Bronchial epithelial cell (primary cell): ENCODE results near the gene HBP1. TPM values are rescaled to one million over a fixed set of nuclear protein-coding genes. Genes with fewer than 3 reads are reported as not detected.

Source experiments
- DNase-seq: peaks from one replicate; pipeline ENCODE4 v3.0.0-alpha.2; 2010; ENCODE audit warnings: low read depth
- FAIRE-seq: peaks from 2 replicates; lab custom pipeline; 2011; peaks lifted over from hg19 to GRCh38; lab: Jason Lieb, UNC
- H3K27me3 ChIP-seq: 2 replicates; pipeline ENCODE4 v1.5.1; 2011; ENCODE audit warnings: low read length; ENCODE audit not compliant: control insufficient read depth, insufficient read depth
- H3K36me3 ChIP-seq: 2 replicates; pipeline ENCODE4 v1.5.1; 2011; ENCODE audit warnings: low read length; ENCODE audit not compliant: control insufficient read depth, insufficient read depth
- H3K4me3 ChIP-seq: 2 replicates; pipeline ENCODE4 v1.5.1; 2011; ENCODE audit warnings: mild to moderate bottlenecking, low read depth, low read length, control low read depth
- CTCF ChIP-seq: IDR thresholded peaks from 2 replicates; pipeline ENCODE4 v1.5.1; 2011; ENCODE audit warnings: mild to moderate bottlenecking, moderate library complexity, low read length, control low read depth, inconsistent platforms; ENCODE audit not compliant: insufficient read depth, severe bottlenecking
- total RNA-seq: library from RNA; depleted of rRNA; stranded (reverse); fragments of >200 nt; gene quantifications from 2 replicates; pipeline ENCODE4 v1.2.1, GENCODE V29; 2014

HBP1 gene
- total RNA-seq, 1 donor from 2014 or later = 69.5 TPM

- no peak for TF ChIP-seq CTCF
- FAIRE-seq = no peak
These were observed 4.4 kb downstream of the HBP1 start for GRCh38 chr7:107173191-107173590.

DNA sequence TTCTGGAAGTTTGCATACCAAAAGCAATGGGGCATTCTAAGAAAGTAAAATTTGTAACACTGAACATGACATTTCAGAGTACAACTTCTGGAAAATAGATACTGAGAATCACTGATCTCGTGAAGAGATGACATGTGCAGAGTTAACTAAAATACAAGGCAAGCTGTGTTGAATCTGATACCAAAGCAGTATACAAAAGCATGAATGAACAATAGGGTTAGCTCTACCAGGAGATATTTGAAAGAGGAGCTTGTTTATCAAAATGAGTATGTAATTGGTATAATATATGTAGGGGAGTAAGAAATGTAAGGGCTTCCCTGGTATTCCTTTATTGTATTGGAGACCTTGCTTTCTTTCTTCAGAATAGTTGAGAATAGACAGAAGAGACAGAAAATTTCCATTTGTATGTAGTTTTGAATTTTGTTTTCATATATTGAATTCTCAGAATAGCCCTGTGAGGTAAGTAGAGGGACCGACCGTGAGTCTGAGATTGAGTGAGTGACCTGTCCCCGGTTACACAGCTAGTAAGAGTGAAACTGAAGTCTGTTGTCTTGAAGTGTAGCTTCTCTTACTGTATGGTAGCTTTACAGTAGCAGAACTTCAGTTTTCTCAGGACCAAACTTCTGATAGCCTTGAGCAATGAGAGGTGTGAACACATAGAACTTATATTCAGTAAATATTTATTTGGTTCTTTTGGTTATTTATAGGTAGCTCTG lies 5.0 kb downstream of the HBP1 start:
- Histone ChIP-seq H3K36me3 (no peaks in the 10 kb centered on the region), H3K4me3 (no peak overlapping the region), H3K27me3 (no peaks in the 10 kb centered on the region)
- DNase-seq (no peak), FAIRE-seq (no peak)
- TF ChIP-seq CTCF = no peak

More at GRCh38 chr7:107173191-107173590, 4.4 kb downstream of the HBP1 start:
- no peaks in the 10 kb centered on the region for H3K27me3 ChIP-seq
- no peak overlapping the region for H3K4me3 ChIP-seq
- DNase-seq = no peak
- H3K36me3 ChIP-seq = no peaks in the 10 kb centered on the region

- H3K4me3 ChIP-seq = no peak overlapping the region
- DNase-seq (peak; percentile 82), FAIRE-seq (no peak)
- H3K27me3 ChIP-seq = no peaks in the 10 kb centered on the region
- no peak for TF ChIP-seq CTCF
- H3K36me3 ChIP-seq = no peaks in the 10 kb centered on the region
These were observed 10.7 kb downstream of the HBP1 start for GRCh38 chr7:107179326-107180164.

GRCh38 chr7:107180378-107180777 lies 11.6 kb downstream of the HBP1 start:
- TF ChIP-seq CTCF = no peak
- peak; percentile 47 for FAIRE-seq
- H3K27me3 ChIP-seq = no peaks in the 10 kb centered on the region
- H3K4me3 ChIP-seq = no peak overlapping the region
- H3K36me3 ChIP-seq = peaks cover 1% of the 10 kb centered on the region
- peak; percentile 75 for DNase-seq

GRCh38 chr7:107181172-107181571 lies 12.4 kb downstream of the HBP1 start:
- H3K27me3 ChIP-seq = no peaks in the 10 kb centered on the region
- no peak for FAIRE-seq
- no peak for TF ChIP-seq CTCF
- H3K36me3 ChIP-seq = peaks cover 2% of the 10 kb centered on the region
- H3K4me3 ChIP-seq = no peak overlapping the region
- no peak for DNase-seq
